Measurements from ENCODE around the gene KRT6B.

The KRT6B gene

GRCh38 chr12:52444647-52445595 is 7.0 kb downstream of the KRT6B start:
- no peak overlapping the region for H3K27ac ChIP-seq
- H3K27me3 ChIP-seq = peaks cover 27% of the 10 kb centered on the region
- TF ChIP-seq CTCF (IDR thresholded peaks at IDR 0.05) = no peak
- no peaks in the 10 kb centered on the region for H3K36me3 ChIP-seq
- H3K4me3 ChIP-seq (ENCODE audit: low read depth in 1 of 2, low read length in 1 of 2) = no peak overlapping the region
- no peaks in the 10 kb centered on the region for H3K4me1 ChIP-seq (ENCODE audit: control insufficient read depth in 1 of 2, insufficient read depth in 1 of 2, low read depth in 1 of 2, low read length in 1 of 2)
- no peaks in the 10 kb centered on the region for H3K9me3 ChIP-seq

- no peak for TF ChIP-seq CTCF (IDR thresholded peaks at IDR 0.05)
- H3K36me3 ChIP-seq = no peaks in the 10 kb centered on the region
- no peaks in the 10 kb centered on the region for H3K9me3 ChIP-seq
- H3K4me1 ChIP-seq (ENCODE audit: control insufficient read depth in 1 of 2, insufficient read depth in 1 of 2, low read depth in 1 of 2, low read length in 1 of 2) = no peaks in the 10 kb centered on the region
- H3K4me3 ChIP-seq (ENCODE audit: low read depth in 1 of 2, low read length in 1 of 2) = no peak overlapping the region
- peaks cover 27% of the 10 kb centered on the region for H3K27me3 ChIP-seq
- H3K27ac ChIP-seq = no peak overlapping the region
Measured at GRCh38 chr12:52443966-52444365, 8.0 kb downstream of the KRT6B start.

GRCh38 chr12:52442600-52443061 is 9.3 kb downstream of the KRT6B start:
- no peaks in the 10 kb centered on the region for H3K4me1 ChIP-seq (ENCODE audit: control insufficient read depth in 1 of 2, insufficient read depth in 1 of 2, low read depth in 1 of 2, low read length in 1 of 2)
- no peak for TF ChIP-seq CTCF (IDR thresholded peaks at IDR 0.05)
- H3K36me3 ChIP-seq = no peaks in the 10 kb centered on the region
- H3K27me3 ChIP-seq = peaks cover 27% of the 10 kb centered on the region
- no peaks in the 10 kb centered on the region for H3K9me3 ChIP-seq
- H3K27ac ChIP-seq = no peak overlapping the region
- no peak overlapping the region for H3K4me3 ChIP-seq (ENCODE audit: low read depth in 1 of 2, low read length in 1 of 2)

- Histone ChIP-seq H3K27ac (no peak overlapping the region), H3K9me3 (no peaks in the 10 kb centered on the region), H3K4me3 (ENCODE audit: low read depth in 1 of 2, low read length in 1 of 2) (no peak overlapping the region), H3K36me3 (no peaks in the 10 kb centered on the region), H3K27me3 (peaks cover 27% of the 10 kb centered on the region), H3K4me1 (ENCODE audit: control insufficient read depth in 1 of 2, insufficient read depth in 1 of 2, low read depth in 1 of 2, low read length in 1 of 2) (no peaks in the 10 kb centered on the region)
- TF ChIP-seq CTCF (IDR thresholded peaks at IDR 0.05) = no peak
Measured at GRCh38 chr12:52441320-52441911, 10.5 kb downstream of the KRT6B start.

GRCh38 chr12:52440821-52441319 is 11.1 kb downstream of the KRT6B start:
- H3K4me1 ChIP-seq (ENCODE audit: control insufficient read depth in 1 of 2, insufficient read depth in 1 of 2, low read depth in 1 of 2, low read length in 1 of 2) = no peaks in the 10 kb centered on the region
- no peaks in the 10 kb centered on the region for H3K9me3 ChIP-seq
- peaks cover 27% of the 10 kb centered on the region for H3K27me3 ChIP-seq
- H3K4me3 ChIP-seq (ENCODE audit: low read depth in 1 of 2, low read length in 1 of 2) = no peak overlapping the region
- no peaks in the 10 kb centered on the region for H3K36me3 ChIP-seq
- no peak for TF ChIP-seq CTCF (IDR thresholded peaks at IDR 0.05)
- no peak overlapping the region for H3K27ac ChIP-seq

All from neutrophil (primary cell).